Heart left ventricle (tissue), 13 donors: ENCODE data around the gene TRIM25.

Experiments
- CTCF ChIP-seq, 12 donors: fragments of 200-600 bp; sonication (generic) in 4 of 12; IDR thresholded peaks; one replicate each; pipeline versions ENCODE4 v1.5.0 to v1.8.0; 2018 to 2022; ENCODE audit warnings: antibody characterized with exemption in 12 of 12, mild to moderate bottlenecking in 5 of 12
- POLR2A ChIP-seq, 2 donors: fragments of 450-650 bp; IDR thresholded peaks; one replicate each; pipeline ENCODE4 v1.6.1; 2017; ENCODE audit warnings: antibody characterized with exemption in 2 of 2, mild to moderate bottlenecking in 2 of 2, moderate library complexity in 2 of 2
- donor health status: ischemic (EF 13 %, LVEDD 7.1; RV severe dilation, severe dysfunction).
- donor health status: DM: no; HTN: yes; CAD: no.
- donor health status: DM: no; HTN: no; CAD: no.
- donor health status: ischemic (EF 25% LVEDD 6.9; RV normal size, moderate dysfunction).
- donor health status: ischemic (EF 25% LVEDD 5.7; RV mildly dilated, moderate dysfunction).
- donor health status: ischemic (EF 35%, LVEDD 5.7; RV mildly dilated, moderate dysfunction).
- donor health status: nonischemic (EF 11% LVEDD 7.7; RV severe dilation, severe dysfunction).
- donor health status: DM: yes; HTN: yes; CAD: no.
- donor health status: PGD.
- donor health status: ischemic (EF 29% LVEDD 5.4; RV normal size, mild dysfunction).
- donor health status: nonischemic (EF 23%, LVEDD 6.1; RV moderate dilation, normal function).

GRCh38 chr17:56913867-56914580 lies at the start of gene TRIM25:
- TF ChIP-seq CTCF (IDR thresholded peaks at IDR 0.05) (no peak), POLR2A (IDR thresholded peaks at IDR 0.05) (peak; percentile 64 to 98)
